Liver (tissue), 9 donors: ENCODE data around the gene NTN5. TPM values are rescaled to one million over a fixed set of nuclear protein-coding genes. Genes with fewer than 3 reads are reported as not detected.
A peak's percentile ranks its signal among the peaks of the same experiment; 100 is the strongest.

Source experiments
- DNase-seq: peaks from one replicate; pipeline ENCODE4 v3.0.0-alpha.2; 2017; ENCODE audit warnings: low spot score
- H3K27ac ChIP-seq, 2 donors: one replicate each; pipeline ENCODE4 v1.7.0; 2013; ENCODE audit warnings: inconsistent platforms in 2 of 2, low read length in 2 of 2, control low read depth in 1 of 2, low read depth in 1 of 2, mild to moderate bottlenecking in 1 of 2
- H3K27me3 ChIP-seq, 4 donors: one replicate each; pipeline versions ENCODE4 v1.6.1 to v1.7.0; 2013; ENCODE audit warnings: low read length in 3 of 4, inconsistent platforms in 1 of 4, mild to moderate bottlenecking in 1 of 4, moderate library complexity in 1 of 4; ENCODE audit not compliant: control insufficient read depth in 4 of 4, insufficient read depth in 4 of 4
- H3K36me3 ChIP-seq, 4 donors: one replicate each; pipeline versions ENCODE4 v1.6.1 to v1.7.0; 2013; ENCODE audit warnings: low read length in 3 of 4, mild to moderate bottlenecking in 3 of 4, low read depth in 1 of 4, moderate library complexity in 1 of 4; ENCODE audit not compliant: control insufficient read depth in 4 of 4, insufficient read depth in 3 of 4
- H3K4me1 ChIP-seq, 4 donors: one replicate each; pipeline versions ENCODE4 v1.6.1 to v1.7.0; 2013; ENCODE audit warnings: low read length in 3 of 4, mild to moderate bottlenecking in 3 of 4, moderate library complexity in 1 of 4; ENCODE audit not compliant: control insufficient read depth in 4 of 4, insufficient read depth in 4 of 4
- H3K4me3 ChIP-seq, 3 donors: one replicate each; pipeline versions ENCODE4 v1.6.1 to v1.7.0; 2013; ENCODE audit warnings: low read length in 3 of 3, control low read depth in 1 of 3, low read depth in 1 of 3, mild to moderate bottlenecking in 1 of 3
- H3K9ac ChIP-seq, 2 donors: one replicate each; pipeline ENCODE4 v1.7.0; 2013; ENCODE audit warnings: low read length in 2 of 2, mild to moderate bottlenecking in 2 of 2, moderate library complexity in 2 of 2, control low read depth in 1 of 2, low read depth in 1 of 2
- H3K9me3 ChIP-seq, 4 donors: one replicate each; pipeline versions ENCODE4 v1.6.1 to v1.7.0; 2013; ENCODE audit warnings: low read length in 3 of 4; ENCODE audit not compliant: control insufficient read depth in 4 of 4
- ATF3 ChIP-seq: IDR thresholded peaks from 2 replicates; pipeline ENCODE4 v1.6.1; 2016; ENCODE audit warnings: antibody characterized with exemption
- CTCF ChIP-seq: fragments of 150-350 bp; IDR thresholded peaks from 2 replicates; pipeline ENCODE4 v1.5.1; 2017; ENCODE audit warnings: improper control_type of control experiment, low read depth, low read length; ENCODE audit not compliant: missing input control
- EGR1 ChIP-seq, 2 donors: IDR thresholded peaks; 2 replicates each; pipeline ENCODE4 v1.6.1; 2016 to 2018; ENCODE audit warnings: antibody characterized with exemption in 2 of 2, low read depth in 2 of 2
- FOXA1 ChIP-seq: IDR thresholded peaks from 2 replicates; pipeline ENCODE4 v1.6.1; 2016; ENCODE audit warnings: antibody characterized with exemption
- FOXA2 ChIP-seq: IDR thresholded peaks from 2 replicates; pipeline ENCODE4 v1.6.1; 2016; ENCODE audit warnings: antibody characterized with exemption
- GABPA ChIP-seq, 2 donors: IDR thresholded peaks in 1 of 2; conservative IDR thresholded peaks in 1 of 2; 2 replicates each; pipeline ENCODE4 v1.6.1; 2016; ENCODE audit warnings: antibody characterized with exemption in 2 of 2, mild to moderate bottlenecking in 1 of 2, moderate library complexity in 1 of 2
- HNF4A ChIP-seq, 2 donors: conservative IDR thresholded peaks; 2 replicates each; pipeline ENCODE4 v1.6.1; 2016; ENCODE audit warnings: antibody characterized with exemption in 2 of 2, mild to moderate bottlenecking in 2 of 2
- HNF4G ChIP-seq: IDR thresholded peaks from 2 replicates; pipeline ENCODE4 v1.6.1; 2016; ENCODE audit warnings: antibody characterized with exemption
- JUND ChIP-seq, 2 donors: IDR thresholded peaks; 2 replicates each; pipeline ENCODE4 v1.6.1; 2016; ENCODE audit warnings: antibody characterized with exemption in 2 of 2
- MAX ChIP-seq: IDR thresholded peaks from 2 replicates; pipeline ENCODE4 v1.6.1; 2016; ENCODE audit warnings: antibody characterized with exemption
- NR2F2 ChIP-seq: IDR thresholded peaks from 2 replicates; pipeline ENCODE4 v1.6.1; 2016; ENCODE audit warnings: antibody characterized with exemption
- RAD21 ChIP-seq, 2 donors: IDR thresholded peaks; 2 replicates each; pipeline ENCODE4 v1.6.1; 2016; ENCODE audit warnings: antibody characterized with exemption in 2 of 2, mild to moderate bottlenecking in 2 of 2
- REST ChIP-seq: IDR thresholded peaks from 2 replicates; pipeline ENCODE4 v1.6.1; 2016; ENCODE audit warnings: antibody characterized with exemption, mild to moderate bottlenecking
- RXRA ChIP-seq, 2 donors: IDR thresholded peaks; 2 replicates each; pipeline ENCODE4 v1.6.1; 2017 to 2018; ENCODE audit warnings: antibody characterized with exemption in 2 of 2, mild to moderate bottlenecking in 1 of 2
- SP1 ChIP-seq: IDR thresholded peaks from 2 replicates; pipeline ENCODE4 v1.6.1; 2018; ENCODE audit warnings: antibody characterized with exemption, mild to moderate bottlenecking
- TAF1 ChIP-seq: conservative IDR thresholded peaks from 2 replicates; pipeline ENCODE4 v1.6.1; 2016; ENCODE audit warnings: antibody characterized with exemption, mild to moderate bottlenecking
- YY1 ChIP-seq: IDR thresholded peaks from 2 replicates; pipeline ENCODE4 v1.6.1; 2016; ENCODE audit warnings: antibody characterized with exemption, mild to moderate bottlenecking
- ZBTB33 ChIP-seq: IDR thresholded peaks from 2 replicates; pipeline ENCODE4 v1.6.1; 2016; ENCODE audit warnings: antibody characterized with exemption
- WGBS: extraction: QIAGEN DNeasy Blood & Tissue Kit; methylation state at CpG from one replicate; pipeline ENCODE4 v1.1.7; 2013; 5-methylcytosine and 5-hydroxymethylcytosine counted together
- polyA plus RNA-seq, 2 donors: library from polyadenylated mRNA; stranded (reverse) in 1 of 2; unstranded in 1 of 2; fragments of 200-250 nt in 1 of 2; fragments of >200 nt in 1 of 2; fragmentation: Nextera tagmentation in 1 of 2; extraction: Ambion mirVana in 1 of 2; gene quantifications; one replicate each; pipeline versions ENCODE4 v1.2.1 to v1.2.3, GENCODE V29; 2013 to 2015
- total RNA-seq, 2 donors: library from RNA; depleted of rRNA; stranded (reverse); fragments of >200 nt; gene quantifications; one replicate each; pipeline ENCODE4 v1.2.3, GENCODE V29; 2014
- donor health status: healthy.
- donor health status: healthy.
- donor health status: healthy.
- donor health status: healthy.
- donor health status: healthy.

NTN5 gene
- total and polyA plus RNA-seq, 4 donors, result 0.08 to 0.09 TPM; not detected in 2

GRCh38 chr19:48635263-48635965, 37.4 kb downstream of the NTN5 start:
- peak; percentile 82 for DNase-seq
- peak overlapping the region; percentile 54 to 81 for H3K9ac ChIP-seq
- under 1% methylated on average over 67 of the region's 67 CpGs for WGBS
- peaks cover 0 to 7% (median 1%) of the 10 kb centered on the region in 4 donors for H3K36me3 ChIP-seq
- no peaks in the 10 kb centered on the region for H3K27me3 ChIP-seq
- peak overlapping the region; percentile 98 to 99 for H3K27ac ChIP-seq
- TF ChIP-seq GABPA (IDR thresholded peaks at IDR 0.05 in 1 of 2, conservative IDR thresholded peaks at IDR 0.05 in 1 of 2), result no peak
- no peak for TF ChIP-seq RAD21 (IDR thresholded peaks at IDR 0.05)
- TF ChIP-seq CTCF, result no peak
- no peak for TF ChIP-seq JUND (IDR thresholded peaks at IDR 0.05)
- TF ChIP-seq HNF4G, result no peak
- no peak for TF ChIP-seq NR2F2
- H3K4me1 ChIP-seq, result peaks cover 14 to 62% (median 38%) of the 10 kb centered on the region in 4 donors
- H3K4me3 ChIP-seq, result peak overlapping the region; percentile 59 to 86 (median 75)
- H3K9me3 ChIP-seq, result no peaks in the 10 kb centered on the region

- no peaks in the 10 kb centered on the region for H3K9me3 ChIP-seq
- no peaks in the 10 kb centered on the region for H3K27me3 ChIP-seq
- 4% methylated on average over 37 of the region's 37 CpGs for WGBS
- peak; percentile 92 for DNase-seq
- H3K36me3 ChIP-seq, result peaks cover 0 to 7% (median 1%) of the 10 kb centered on the region in 4 donors
- peak overlapping the region; percentile 40 to 70 for H3K9ac ChIP-seq
- H3K4me1 ChIP-seq, result peaks cover 14 to 66% (median 38%) of the 10 kb centered on the region in 4 donors
- TF ChIP-seq TAF1 (no peak), MAX (peak; percentile 96), JUND (IDR thresholded peaks at IDR 0.05) (no peak), SP1 (peak; percentile 80), REST (no peak), GABPA (IDR thresholded peaks at IDR 0.05 in 1 of 2, conservative IDR thresholded peaks at IDR 0.05 in 1 of 2) (peak in 1 of 2 donors; percentile 8), FOXA2 (no peak), EGR1 (IDR thresholded peaks at IDR 0.05; ENCODE audit: low read depth in 2 of 2) (peak; percentile 37 to 53), HNF4G (no peak), FOXA1 (no peak), NR2F2 (no peak), RXRA (IDR thresholded peaks at IDR 0.05) (peak; percentile 96 to 98), HNF4A (conservative IDR thresholded peaks at IDR 0.05) (peak; percentile 10 to 42), YY1 (peak; percentile 78), ATF3 (no peak), RAD21 (IDR thresholded peaks at IDR 0.05) (no peak), ZBTB33 (peak; percentile 68)
- H3K4me3 ChIP-seq, result peak overlapping the region; percentile 5 to 33 (median 10)
- H3K27ac ChIP-seq, result peak overlapping the region; percentile 98 to 99
Observed at GRCh38 chr19:48634424-48635262, 38.2 kb downstream of the NTN5 start.
